Body of pancreas (tissue), 4 donors: Measurements from ENCODE around the gene WDR7.

Experiments
- POLR2A ChIP-seq, 3 donors: fragments of 450-650 bp; IDR thresholded peaks; one replicate each; pipeline ENCODE4 v1.6.1; 2016; ENCODE audit warnings: antibody characterized with exemption in 3 of 3, mild to moderate bottlenecking in 2 of 3
- TF ChIP-seq, protein P1 (sequence below), 7 experiments: fragments of 450-650 bp in 4 of 7; fragments of 200-600 bp in 3 of 7; sonication (generic) in 3 of 7; IDR thresholded peaks; one replicate each; pipeline ENCODE4 v1.5.1; 2016 to 2019; ENCODE audit warnings: antibody characterized with exemption in 7 of 7

DNA sequence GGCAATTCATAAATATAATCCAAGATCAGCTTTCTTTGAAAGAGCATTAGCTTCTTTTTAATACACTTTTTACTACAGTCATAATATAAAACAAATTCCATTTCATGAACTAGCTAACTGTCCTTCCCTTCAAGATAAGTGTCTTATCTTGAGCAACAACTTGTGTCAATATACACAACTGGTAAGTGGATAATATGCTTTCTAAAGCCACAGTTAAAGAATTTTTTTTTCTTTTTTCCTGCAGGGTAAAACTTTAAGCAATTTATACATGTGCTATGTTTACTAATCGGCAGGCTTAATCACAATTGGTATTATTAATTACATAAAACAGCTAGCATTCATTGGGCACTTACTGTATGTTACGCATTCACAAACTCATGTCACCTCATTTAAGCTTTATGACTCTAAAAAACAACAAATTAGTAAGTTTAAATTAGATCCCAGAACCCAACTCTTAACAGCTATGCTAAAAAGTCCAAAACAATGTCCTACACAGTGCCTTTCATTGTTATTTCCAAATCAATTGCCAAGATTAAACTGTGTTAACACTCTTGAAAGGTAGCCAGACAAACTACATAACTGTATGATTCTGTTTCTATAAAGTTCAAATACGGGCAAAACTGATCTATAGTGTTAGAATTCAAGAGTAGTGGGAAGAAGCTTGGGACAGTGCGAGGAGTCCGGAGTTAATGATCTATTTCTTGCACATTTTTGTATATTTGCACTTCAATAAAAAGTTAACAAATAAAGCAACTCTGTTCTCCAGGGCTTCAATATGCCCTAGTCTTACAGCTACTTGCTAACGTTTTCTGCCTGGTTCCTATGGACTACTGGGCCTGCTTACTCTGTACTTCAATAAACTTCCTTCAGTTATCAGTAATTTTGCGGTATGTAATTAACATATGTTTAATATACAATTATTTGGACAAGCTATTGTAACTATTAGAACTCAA is 18.8 kb upstream of the WDR7 start:
- TF ChIP-seq, protein P1, sequence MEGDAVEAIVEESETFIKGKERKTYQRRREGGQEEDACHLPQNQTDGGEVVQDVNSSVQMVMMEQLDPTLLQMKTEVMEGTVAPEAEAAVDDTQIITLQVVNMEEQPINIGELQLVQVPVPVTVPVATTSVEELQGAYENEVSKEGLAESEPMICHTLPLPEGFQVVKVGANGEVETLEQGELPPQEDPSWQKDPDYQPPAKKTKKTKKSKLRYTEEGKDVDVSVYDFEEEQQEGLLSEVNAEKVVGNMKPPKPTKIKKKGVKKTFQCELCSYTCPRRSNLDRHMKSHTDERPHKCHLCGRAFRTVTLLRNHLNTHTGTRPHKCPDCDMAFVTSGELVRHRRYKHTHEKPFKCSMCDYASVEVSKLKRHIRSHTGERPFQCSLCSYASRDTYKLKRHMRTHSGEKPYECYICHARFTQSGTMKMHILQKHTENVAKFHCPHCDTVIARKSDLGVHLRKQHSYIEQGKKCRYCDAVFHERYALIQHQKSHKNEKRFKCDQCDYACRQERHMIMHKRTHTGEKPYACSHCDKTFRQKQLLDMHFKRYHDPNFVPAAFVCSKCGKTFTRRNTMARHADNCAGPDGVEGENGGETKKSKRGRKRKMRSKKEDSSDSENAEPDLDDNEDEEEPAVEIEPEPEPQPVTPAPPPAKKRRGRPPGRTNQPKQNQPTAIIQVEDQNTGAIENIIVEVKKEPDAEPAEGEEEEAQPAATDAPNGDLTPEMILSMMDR (IDR thresholded peaks at IDR 0.05), result no peak
- no peak for TF ChIP-seq POLR2A (IDR thresholded peaks at IDR 0.05)
